ENCODE data around the gene ENPP7. TPM values are rescaled to one million over a fixed set of nuclear protein-coding genes. Genes with fewer than 3 reads are reported as not detected.

Gene ENPP7
- total RNA-seq, 4 donors from 2014 or later, result not detected

- 89% methylated on average over 6 of the region's 6 CpGs for whole genome bisulfite sequencing, 2 donors
- no peak for DNase-seq (ENCODE audit: low spot score in 2 of 2)
- no peak overlapping the region for H3K4me3 ChIP-seq (ENCODE audit: low read depth, poor library complexity, severe bottlenecking)
- no peak for TF ChIP-seq CTCF (IDR thresholded peaks at IDR 0.05)
- no peak for TF ChIP-seq POLR2A (IDR thresholded peaks at IDR 0.05)
- intact Hi-C loops (cut with DNase I; ENCODE audit: low total_unique reads), result loop anchor here (5.0 kb wide), 1 partner anchor 447 kb away; the partner anchor contains the start of genes SGSH and SLC26A11
Observed at GRCh38 chr17:79775632-79776031, 44.9 kb downstream of the ENPP7 start.

GRCh38 chr17:79776376-79777119 lies 45.8 kb downstream of the ENPP7 start:
- intact Hi-C loops (cut with DNase I; ENCODE audit: low total_unique reads), result loop anchor here (5.0 kb wide), 1 partner anchor 446 kb away; the partner anchor contains the start of genes SGSH and SLC26A11
- DNase-seq (ENCODE audit: low spot score in 2 of 2), result no peak
- 60 to 67% methylated on average over 11 of the region's 11 CpGs for WGBS, 2 donors
- no peak for TF ChIP-seq CTCF (IDR thresholded peaks at IDR 0.05)
- no peak for TF ChIP-seq POLR2A (IDR thresholded peaks at IDR 0.05)
- no peak overlapping the region for H3K4me3 ChIP-seq (ENCODE audit: low read depth, poor library complexity, severe bottlenecking)

GRCh38 chr17:79777120-79777893 lies 46.6 kb downstream of the ENPP7 start:
- 6 to 9% methylated on average over 40 to 46 of the region's 51 CpGs for WGBS, 2 donors
- peak overlapping the region; percentile 20 for H3K4me3 ChIP-seq (ENCODE audit: low read depth, poor library complexity, severe bottlenecking)
- TF ChIP-seq POLR2A (IDR thresholded peaks at IDR 0.05) (no peak), CTCF (IDR thresholded peaks at IDR 0.05) (no peak)
- DNase-seq (ENCODE audit: low spot score in 2 of 2), result peak; percentile 30 to 92
- intact Hi-C loops (cut with DNase I; ENCODE audit: low total_unique reads), result loop anchor here (5.0 kb wide), 1 partner anchor 445 kb away; the partner anchor contains the start of genes SGSH and SLC26A11

- intact Hi-C loops (cut with DNase I; ENCODE audit: low total_unique reads), result loop anchor here (5.0 kb wide), 1 partner anchor 444 kb away; the partner anchor contains the start of genes SGSH and SLC26A11
- peak within 1 kb of the TSS; percentile 29 for H3K4me3 ChIP-seq (ENCODE audit: low read depth, poor library complexity, severe bottlenecking)
- TF ChIP-seq CTCF (IDR thresholded peaks at IDR 0.05) (no peak), POLR2A (IDR thresholded peaks at IDR 0.05) (no peak)
- WGBS, 2 donors, result no CpG with 5 or more reads among the region's 96 CpGs
- DNase-seq (ENCODE audit: low spot score in 2 of 2), result peak; percentile 28 to 94
Observed at GRCh38 chr17:79777894-79778503, 47.3 kb downstream of the ENPP7 start, which contains the start of gene CBX2. CBX2 (plus strand) TSS chr17:79778148; CDS start chr17:79778236, 88 bp downstream.

- 2 to 6% methylated on average over 37 to 42 of the region's 49 CpGs for WGBS, 2 donors
- DNase-seq (ENCODE audit: low spot score in 2 of 2), result no peak
- TF ChIP-seq CTCF (IDR thresholded peaks at IDR 0.05) (no peak), POLR2A (IDR thresholded peaks at IDR 0.05) (no peak)
- intact Hi-C loops (cut with DNase I; ENCODE audit: low total_unique reads), result loop anchor here (5.0 kb wide), 1 partner anchor 444 kb away; the partner anchor contains the start of genes SGSH and SLC26A11
- H3K4me3 ChIP-seq (ENCODE audit: low read depth, poor library complexity, severe bottlenecking), result peak overlapping the region; percentile 29
Observed at GRCh38 chr17:79778504-79779083, 47.9 kb downstream of the ENPP7 start.

Data from lower leg skin (tissue), 4 donors.